ENCODE results near the gene DDX27.

DDX27 gene

DNA sequence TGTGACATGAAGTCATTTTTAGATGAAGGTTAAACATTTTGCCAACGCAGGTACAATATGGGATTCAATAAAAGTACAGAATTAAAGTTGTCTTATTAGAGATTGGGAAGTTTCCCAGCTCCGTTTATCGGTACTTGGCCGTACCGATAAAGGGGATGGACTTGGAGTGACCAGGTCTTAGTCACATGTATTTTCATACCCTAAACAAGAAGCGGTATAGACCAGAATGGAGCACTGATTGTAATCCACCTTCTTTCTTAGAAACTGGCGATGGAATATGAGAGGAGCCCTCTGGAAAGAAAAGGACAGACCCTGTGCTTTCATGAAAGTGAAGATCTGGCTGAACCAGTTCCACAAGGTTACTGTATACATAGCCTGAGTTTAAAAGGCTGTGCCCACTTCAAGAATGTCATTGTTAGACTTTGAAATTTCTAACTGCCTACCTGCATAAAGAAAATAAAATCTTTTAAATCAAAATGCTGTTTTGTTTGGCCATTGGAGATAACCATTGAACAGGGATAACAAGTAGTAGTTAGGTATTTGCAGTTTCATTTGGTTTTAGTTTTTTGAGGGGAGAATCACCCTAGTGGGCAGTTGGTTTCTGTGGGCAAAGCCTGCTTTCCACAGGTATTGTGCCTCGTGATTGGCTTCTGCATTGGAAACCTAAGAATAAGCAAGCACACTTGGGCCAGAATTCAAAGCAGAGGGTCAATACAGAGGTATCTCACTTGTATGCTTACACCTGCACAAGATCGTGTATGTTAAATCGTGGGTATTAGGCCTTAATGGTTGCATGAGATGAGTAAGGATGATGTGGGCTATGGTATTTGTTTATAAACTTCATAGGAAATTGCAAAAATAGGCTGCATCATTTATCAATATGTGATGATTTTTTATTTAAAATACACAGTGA lies 69.8 kb downstream of the DDX27 start:
- Histone ChIP-seq H3K4me3 (ENCODE audit: low read depth, low read length) (no peak overlapping the region), H3K9ac (ENCODE audit: low read depth, low read length) (no peak overlapping the region), H3K36me3 (ENCODE audit: control insufficient read depth, insufficient read depth, low read length) (peaks cover 47% of the 10 kb centered on the region), H3K27me3 (ENCODE audit: control insufficient read depth, insufficient read depth, low read length) (no peaks in the 10 kb centered on the region), H3K4me1 (ENCODE audit: control insufficient read depth, insufficient read depth, low read length) (peaks cover 8% of the 10 kb centered on the region), H3K9me3 (ENCODE audit: control insufficient read depth, insufficient read depth, low read length) (no peaks in the 10 kb centered on the region)

DNA sequence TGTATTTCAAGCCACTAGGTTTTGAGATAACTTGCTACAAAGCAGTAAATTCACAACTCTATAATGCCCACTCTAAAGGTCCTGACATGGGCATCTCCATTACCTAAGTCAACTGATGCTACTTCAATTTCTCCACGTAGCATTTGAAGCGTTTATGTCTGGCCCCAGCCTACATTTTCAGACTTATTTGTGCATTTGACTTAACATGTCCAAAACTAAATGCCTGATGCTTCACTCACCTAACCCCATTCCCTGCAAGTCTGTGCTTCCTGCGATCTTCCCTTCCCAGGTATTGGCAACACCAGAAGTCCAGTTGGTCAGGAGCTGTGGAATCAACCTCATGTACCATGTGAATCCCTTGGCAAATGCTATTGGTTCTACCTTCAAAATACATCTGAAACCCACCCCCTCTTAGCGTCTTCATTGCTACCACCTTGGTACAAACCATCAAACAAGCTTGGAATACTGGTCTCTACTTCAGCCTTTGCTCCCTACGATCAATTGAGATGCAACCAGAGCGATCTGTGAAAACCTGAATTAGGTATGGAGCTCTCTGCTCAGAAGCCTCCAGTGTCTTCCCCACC lies 71.5 kb downstream of the DDX27 start:
- Histone ChIP-seq H3K4me1 (ENCODE audit: control insufficient read depth, insufficient read depth, low read length) (peaks cover 10% of the 10 kb centered on the region), H3K36me3 (ENCODE audit: control insufficient read depth, insufficient read depth, low read length) (peaks cover 36% of the 10 kb centered on the region), H3K9ac (ENCODE audit: low read depth, low read length) (no peak overlapping the region), H3K4me3 (ENCODE audit: low read depth, low read length) (no peak overlapping the region), H3K27me3 (ENCODE audit: control insufficient read depth, insufficient read depth, low read length) (no peaks in the 10 kb centered on the region), H3K9me3 (ENCODE audit: control insufficient read depth, insufficient read depth, low read length) (no peaks in the 10 kb centered on the region)

DNA sequence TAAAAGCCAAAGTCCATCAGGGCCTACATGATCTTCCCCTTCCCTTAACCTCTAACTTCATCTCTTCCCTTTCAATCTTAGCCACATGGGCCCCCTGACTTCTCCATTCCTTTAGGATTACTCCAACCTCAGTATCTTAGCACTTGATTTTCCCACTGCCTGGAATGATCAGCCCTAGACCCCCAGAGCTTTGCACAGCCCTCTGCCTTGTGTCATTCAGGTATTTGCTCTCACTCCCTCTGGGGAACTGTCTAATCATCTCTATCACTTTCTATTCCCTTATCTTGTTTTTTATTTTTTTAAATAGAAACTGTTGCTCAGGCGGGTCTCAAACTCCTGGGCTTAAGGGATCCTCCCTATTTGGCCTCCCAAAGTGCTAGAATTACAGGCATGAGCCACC lies 72.0 kb downstream of the DDX27 start:
- peaks cover 10% of the 10 kb centered on the region for H3K4me1 ChIP-seq (ENCODE audit: control insufficient read depth, insufficient read depth, low read length)
- H3K27me3 ChIP-seq (ENCODE audit: control insufficient read depth, insufficient read depth, low read length), result no peaks in the 10 kb centered on the region
- no peak overlapping the region for H3K4me3 ChIP-seq (ENCODE audit: low read depth, low read length)
- H3K9ac ChIP-seq (ENCODE audit: low read depth, low read length), result no peak overlapping the region
- H3K9me3 ChIP-seq (ENCODE audit: control insufficient read depth, insufficient read depth, low read length), result no peaks in the 10 kb centered on the region
- peaks cover 31% of the 10 kb centered on the region for H3K36me3 ChIP-seq (ENCODE audit: control insufficient read depth, insufficient read depth, low read length)

DNA sequence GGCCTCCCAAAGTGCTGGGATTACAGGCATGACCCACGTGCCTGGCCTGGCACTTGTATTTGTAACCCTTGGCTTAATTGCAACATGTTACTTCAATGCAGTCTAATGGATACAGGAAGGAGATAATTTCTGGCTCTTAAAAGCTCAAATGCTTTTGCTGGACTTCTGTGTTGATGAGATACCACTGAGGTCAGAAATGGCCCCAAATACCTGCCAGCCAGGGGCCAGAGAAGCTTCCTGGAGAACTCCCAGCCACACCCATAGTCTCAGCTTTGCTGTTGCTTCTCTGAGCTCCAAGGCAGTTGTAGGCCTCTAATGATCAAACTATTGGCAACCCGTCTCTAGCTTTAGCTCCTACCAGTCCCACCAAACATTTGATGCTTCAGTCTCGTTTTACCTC lies 72.8 kb downstream of the DDX27 start:
- Histone ChIP-seq H3K9me3 (ENCODE audit: control insufficient read depth, insufficient read depth, low read length) (no peaks in the 10 kb centered on the region), H3K9ac (ENCODE audit: low read depth, low read length) (no peak overlapping the region), H3K36me3 (ENCODE audit: control insufficient read depth, insufficient read depth, low read length) (peaks cover 23% of the 10 kb centered on the region), H3K4me1 (ENCODE audit: control insufficient read depth, insufficient read depth, low read length) (peaks cover 2% of the 10 kb centered on the region), H3K27me3 (ENCODE audit: control insufficient read depth, insufficient read depth, low read length) (no peaks in the 10 kb centered on the region), H3K4me3 (ENCODE audit: low read depth, low read length) (no peak overlapping the region)

DNA sequence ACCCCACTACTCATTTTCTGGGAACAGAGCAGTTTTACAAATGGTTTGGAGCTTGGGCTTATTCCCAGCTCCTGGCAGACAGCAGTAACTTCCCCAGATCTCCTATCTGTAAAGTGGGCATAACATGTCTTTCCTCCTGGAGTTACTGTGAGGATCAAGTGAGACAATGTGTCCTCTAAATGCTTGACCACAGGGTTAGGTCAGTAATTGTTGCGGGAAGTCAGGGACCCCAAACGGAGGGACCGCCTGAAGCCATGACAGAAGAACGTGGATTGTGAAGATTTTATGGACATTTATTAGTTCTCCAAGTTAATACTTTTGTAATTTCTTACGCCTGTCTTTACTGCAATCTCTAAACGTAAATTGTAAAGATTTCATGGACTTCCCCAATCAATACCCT lies 73.9 kb downstream of the DDX27 start:
- Histone ChIP-seq H3K9me3 (ENCODE audit: control insufficient read depth, insufficient read depth, low read length) (no peaks in the 10 kb centered on the region), H3K4me1 (ENCODE audit: control insufficient read depth, insufficient read depth, low read length) (peaks cover 8% of the 10 kb centered on the region), H3K27me3 (ENCODE audit: control insufficient read depth, insufficient read depth, low read length) (no peaks in the 10 kb centered on the region), H3K4me3 (ENCODE audit: low read depth, low read length) (no peak overlapping the region), H3K9ac (ENCODE audit: low read depth, low read length) (peak overlapping the region; percentile 13), H3K36me3 (ENCODE audit: control insufficient read depth, insufficient read depth, low read length) (peaks cover 13% of the 10 kb centered on the region)
